GM21447 (cell line): ENCODE data around the gene DOCK1.

Source experiments
- ATAC-seq: cut with Tn5 transposase; IDR thresholded peaks from one replicate; pipeline ENCODE4 v1.9.1; 2021; ENCODE audit not compliant: unreplicated experiment

DOCK1 gene

DNA sequence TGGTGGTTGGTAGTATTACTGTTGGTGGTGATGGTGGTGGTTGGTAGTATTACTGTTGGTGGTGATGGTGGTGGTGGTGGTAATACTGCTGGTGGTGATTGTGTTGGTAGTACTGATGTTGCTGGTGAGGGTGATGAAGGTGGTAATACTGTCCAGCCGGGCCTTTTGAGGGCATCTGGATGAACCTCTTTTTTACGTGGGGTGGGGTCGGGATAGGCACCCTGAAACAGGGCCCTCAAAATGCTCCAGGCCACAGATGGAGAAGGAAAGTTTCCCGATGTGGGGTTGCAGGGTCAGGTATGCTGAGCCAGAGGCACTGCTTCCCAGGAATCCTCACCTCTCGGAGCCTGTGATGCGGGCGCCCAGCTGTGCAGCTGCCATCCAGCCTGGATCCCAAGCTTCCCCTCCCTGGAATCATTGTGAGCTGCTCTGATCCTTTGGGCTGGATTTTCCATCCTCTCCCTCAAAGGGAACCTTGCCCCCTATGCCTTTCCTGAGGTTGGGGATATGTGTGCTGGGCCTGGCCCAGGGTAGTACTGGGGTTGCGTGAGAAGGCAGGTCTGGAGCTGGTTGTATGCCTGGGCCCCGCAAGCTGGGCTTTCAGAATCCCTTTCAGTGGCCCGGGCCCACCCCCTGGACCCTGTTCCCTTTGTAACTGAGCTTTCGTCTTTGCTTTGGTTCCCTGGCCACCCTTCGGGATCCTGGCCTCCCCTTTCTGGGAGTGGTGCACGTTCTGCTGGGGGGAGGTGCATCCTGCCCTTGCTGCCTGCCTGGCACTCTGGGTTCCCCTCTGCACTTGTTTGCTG lies 43.3 kb downstream of the DOCK1 start:
- ATAC-seq = no peak

- no peak for ATAC-seq
Observed at GRCh38 chr10:126949161-126949503, 43.9 kb downstream of the DOCK1 start.

- no peak for ATAC-seq
Observed at GRCh38 chr10:126950401-126951105, 45.3 kb downstream of the DOCK1 start.

- ATAC-seq = no peak
Observed at GRCh38 chr10:126953886-126954285, 48.7 kb downstream of the DOCK1 start.

DNA sequence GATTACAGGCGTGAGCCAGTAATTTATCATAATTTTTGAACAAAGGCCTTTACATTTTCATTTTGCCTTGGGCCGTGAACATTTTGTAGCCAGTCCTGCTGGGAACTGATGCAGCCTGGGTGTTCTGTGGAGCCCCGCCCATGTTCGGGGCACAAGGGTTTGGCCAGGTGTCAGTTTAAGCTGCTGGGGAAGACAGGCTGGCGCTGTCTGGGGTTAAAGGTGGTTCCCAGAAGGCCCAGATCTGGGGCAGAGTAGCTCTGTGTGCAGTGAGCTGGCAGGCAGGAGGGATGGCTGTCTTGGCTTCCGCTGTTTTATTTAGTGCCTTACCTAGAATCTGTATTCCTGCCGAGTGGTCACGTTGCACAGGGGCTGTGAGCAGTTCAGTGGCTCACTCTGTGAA lies 50.2 kb downstream of the DOCK1 start:
- ATAC-seq = no peak

- no peak for ATAC-seq
Observed at GRCh38 chr10:126955934-126956711, 50.9 kb downstream of the DOCK1 start.

- no peak for ATAC-seq
Observed at GRCh38 chr10:126956712-126957108, 51.5 kb downstream of the DOCK1 start.

DNA sequence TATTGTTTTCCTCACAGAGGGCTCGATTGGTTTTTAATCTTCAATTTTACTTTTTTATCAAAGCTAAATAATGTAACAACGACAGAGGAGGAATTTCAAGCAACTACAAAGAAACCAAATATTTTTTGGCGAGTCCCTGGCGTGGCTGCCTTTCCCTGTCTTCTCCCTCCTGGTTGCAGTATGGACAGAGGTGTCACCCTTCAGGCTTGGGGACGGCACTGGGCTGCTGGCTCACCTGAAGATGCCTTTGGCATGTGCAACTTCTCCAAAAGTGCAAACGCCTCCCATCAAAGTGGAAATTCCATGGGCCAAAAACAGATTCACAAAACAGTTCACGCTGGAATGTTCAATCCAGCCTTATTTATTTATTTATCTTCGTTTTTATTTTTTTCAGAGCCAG lies 51.9 kb downstream of the DOCK1 start:
- no peak for ATAC-seq

DNA sequence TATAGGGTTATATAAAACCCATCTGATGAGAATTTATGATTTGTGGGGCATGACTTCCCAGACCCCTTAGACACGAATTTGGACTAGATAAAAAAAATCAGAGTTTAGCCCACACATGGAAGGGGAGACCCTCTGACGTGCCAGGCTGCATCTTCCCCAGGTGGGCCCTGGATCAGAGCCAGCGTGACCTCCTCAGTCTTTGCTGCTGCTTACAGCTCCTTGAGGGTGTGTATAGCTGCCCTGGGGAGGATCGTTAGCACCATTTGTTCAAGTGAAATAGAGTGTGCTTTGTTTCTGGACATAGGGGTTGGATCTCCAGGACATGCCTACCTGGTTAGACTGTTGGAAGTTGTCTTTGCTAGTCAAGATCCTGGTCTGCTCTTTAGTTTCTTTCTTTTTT lies 54.2 kb downstream of the DOCK1 start:
- ATAC-seq = no peak

GRCh38 chr10:126959906-126960685 lies 54.9 kb downstream of the DOCK1 start:
- no peak for ATAC-seq

DNA sequence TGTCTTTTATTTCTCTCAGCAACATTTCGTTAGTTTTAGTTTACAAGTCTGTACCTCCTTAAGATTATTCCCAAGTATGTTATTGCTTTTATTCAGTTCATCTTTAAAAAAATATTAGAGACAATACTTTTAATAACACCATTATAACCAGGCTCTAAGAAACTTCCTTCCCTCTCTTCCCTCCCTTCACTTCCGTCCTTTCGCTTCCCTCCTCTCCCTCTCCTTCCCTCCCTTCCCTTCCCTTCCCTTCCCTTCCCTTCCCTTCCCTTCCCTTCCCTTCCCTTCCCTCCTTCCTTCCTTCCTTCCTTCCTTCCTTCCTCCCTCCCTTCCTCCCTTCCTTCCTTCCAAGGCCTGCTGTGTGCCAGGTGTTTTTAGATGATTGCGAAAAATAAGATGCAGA lies 58.1 kb downstream of the DOCK1 start:
- no peak for ATAC-seq

DNA sequence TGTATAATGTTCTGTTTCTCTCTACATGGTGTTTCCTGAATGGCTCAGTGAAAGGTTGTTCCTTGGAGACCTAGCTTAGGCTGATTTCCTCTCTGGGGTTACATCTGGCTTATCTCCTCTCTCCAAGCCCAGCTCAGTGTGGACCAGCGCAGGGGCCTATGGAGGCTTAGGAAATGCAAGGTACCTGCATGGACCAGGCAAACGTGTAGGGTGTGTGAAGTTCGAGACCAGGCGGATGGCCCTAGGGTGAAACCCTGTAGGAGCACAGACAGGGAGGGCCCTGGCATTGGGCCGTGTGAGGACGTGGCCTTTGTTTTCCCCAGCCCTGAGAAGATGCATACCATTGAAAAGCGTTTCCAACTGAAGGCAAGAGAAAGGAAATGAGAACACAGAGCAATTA lies 59.0 kb downstream of the DOCK1 start:
- no peak for ATAC-seq

- no peak for ATAC-seq
Observed at GRCh38 chr10:126966938-126967337, 61.7 kb downstream of the DOCK1 start.

DNA sequence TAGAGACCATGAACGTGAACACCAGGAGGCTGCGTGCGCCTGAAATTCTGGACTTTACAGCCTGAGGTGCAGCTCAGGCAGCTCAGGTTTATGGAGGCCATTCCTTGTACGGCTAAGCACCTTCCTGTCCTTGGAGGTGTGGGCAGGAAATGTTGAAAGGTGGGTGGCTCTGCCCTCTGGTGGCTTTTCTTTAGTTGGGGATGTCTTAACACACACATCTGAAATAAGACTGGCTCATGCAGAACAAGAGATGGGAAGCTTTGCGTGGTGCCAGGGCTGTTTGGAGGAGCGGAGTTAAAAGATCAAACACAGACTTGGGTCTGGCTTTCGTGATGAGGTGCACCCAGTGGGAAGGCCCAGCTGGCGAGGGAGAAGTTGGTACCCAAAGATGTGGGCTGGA lies 64.1 kb downstream of the DOCK1 start:
- no peak for ATAC-seq

- ATAC-seq = no peak
Observed at GRCh38 chr10:126972635-126973414, 67.6 kb downstream of the DOCK1 start.

GRCh38 chr10:126975221-126975620 lies 70.0 kb downstream of the DOCK1 start:
- no peak for ATAC-seq

DNA sequence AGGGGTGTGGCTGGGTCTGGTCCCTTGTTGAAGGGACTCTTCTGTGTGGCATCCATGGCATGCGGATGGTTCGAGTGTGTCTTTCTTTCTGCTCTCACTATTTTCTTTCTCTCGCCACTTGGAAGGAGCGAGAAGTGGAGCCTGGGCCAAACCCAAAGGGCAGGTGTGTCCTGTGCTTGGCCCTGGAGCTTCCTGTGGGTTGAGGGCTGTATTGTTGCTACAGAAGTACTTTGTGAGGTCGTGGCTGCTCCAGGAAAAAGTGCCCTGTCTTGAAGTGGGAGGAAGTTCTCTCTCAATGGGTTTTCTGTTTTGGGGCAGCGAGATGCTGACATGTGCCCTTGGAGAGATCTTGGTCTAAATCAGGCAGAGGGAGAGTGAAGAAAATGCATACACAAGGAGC lies 72.0 kb downstream of the DOCK1 start:
- no peak for ATAC-seq

DNA sequence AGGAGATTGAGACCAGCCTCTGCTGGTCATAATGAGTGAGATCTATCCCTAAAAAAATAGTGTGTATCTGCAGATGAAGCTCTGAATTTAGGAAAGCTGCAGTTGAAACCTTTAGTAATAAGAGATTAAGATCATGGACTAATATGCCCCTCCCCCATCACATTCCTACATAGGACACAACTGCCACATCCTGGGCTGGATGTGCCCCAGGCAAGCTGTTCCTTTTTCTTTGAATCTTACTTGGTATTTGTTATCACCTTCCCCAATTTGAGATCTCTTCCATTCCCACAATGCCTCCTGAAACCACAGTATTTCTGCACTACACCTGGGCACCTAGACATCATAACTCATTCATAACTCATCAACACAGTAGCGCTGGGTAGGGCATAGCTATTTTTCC lies 74.1 kb downstream of the DOCK1 start:
- no peak for ATAC-seq

DNA sequence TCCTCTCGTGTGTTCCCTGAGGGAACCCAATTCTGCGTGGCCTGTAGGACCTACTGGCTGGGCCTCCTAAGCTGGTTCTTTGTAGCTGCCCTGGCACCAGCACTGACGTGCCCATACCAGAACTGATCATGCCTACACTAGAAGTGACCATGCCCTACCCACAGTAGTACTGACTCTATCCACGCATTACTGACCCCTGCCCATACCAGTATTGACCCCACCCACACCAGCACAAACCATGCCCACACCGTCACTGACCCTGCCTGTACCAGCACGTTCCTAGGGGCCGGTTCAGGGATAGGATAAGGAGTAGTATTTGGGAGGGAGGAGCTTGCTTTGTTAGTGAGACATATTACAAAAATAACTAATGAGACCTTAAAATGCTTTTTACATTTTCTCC lies 88.0 kb downstream of the DOCK1 start:
- ATAC-seq = no peak

DNA sequence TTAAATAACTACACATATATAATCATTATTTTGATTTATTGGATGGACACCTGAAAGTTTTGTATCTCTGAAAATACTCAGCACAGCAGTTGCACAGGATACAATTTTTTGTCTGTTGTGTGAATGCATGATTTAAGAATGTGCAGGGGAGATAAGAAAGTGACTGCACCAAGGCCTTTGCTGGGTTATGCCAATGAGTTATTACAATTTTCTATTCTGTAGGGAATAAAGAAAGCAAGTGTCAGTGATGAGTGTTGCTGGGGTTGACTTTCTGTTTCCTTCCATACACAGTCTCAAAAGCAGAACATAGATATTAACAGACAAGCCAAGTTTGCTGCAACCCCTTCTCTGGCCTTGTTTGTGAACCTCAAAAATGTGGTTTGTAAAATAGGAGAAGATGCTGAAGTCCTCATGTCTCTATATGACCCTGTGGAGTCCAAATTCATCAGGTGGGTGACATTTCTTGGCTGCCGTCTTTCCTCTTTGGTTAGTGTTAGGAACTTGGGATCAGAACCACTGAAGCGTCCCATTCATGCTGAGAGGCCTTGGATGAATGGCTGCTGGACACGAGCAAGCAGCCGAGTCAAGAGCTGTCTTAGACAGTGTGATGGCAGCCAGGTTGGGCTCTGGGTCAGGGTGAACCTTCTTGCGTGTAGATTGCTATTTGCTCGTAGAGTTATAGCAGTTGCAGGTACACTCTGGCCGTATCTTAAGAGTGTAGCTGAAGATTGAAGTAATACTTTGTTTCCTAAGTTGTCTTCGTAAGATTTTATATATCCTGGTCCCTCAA lies 92.8 kb downstream of the DOCK1 start:
- no peak for ATAC-seq
